CD4-positive, CD25-positive, alpha-beta regulatory T cell (primary cell): ENCODE results near the gene MAP3K8. TPM values are rescaled to one million over a fixed set of nuclear protein-coding genes. Genes with fewer than 3 reads are reported as not detected.
"Not testable (repeated sequence)": the region's sequence is repeated elsewhere in the genome, so short reads cannot be mapped to it uniquely, and the experiment has no call there.

Experiments
- ATAC-seq, 2 donors: fragments of 150-1000 bp; cut with Tn5 transposase; one replicate each; pipeline ENCODE4 v1.10.0; 2021; ENCODE audit warnings: low read depth in 2 of 2, moderate number of reproducible peaks in 2 of 2, moderate library complexity in 1 of 2
- DNase-seq, 3 donors: peaks; one replicate each; pipeline versions ENCODE4 v3.0.0 to v3.0.0-alpha.2; 2012 to 2022; ENCODE audit warnings: mixed read lengths in 1 of 3
- H3K27ac ChIP-seq: one replicate; pipeline ENCODE4 v1.7.0; 2013; ENCODE audit warnings: mild to moderate bottlenecking, low read length; ENCODE audit not compliant: insufficient read depth, poor library complexity, severe bottlenecking
- H3K27me3 ChIP-seq: one replicate; pipeline ENCODE4 v1.7.0; 2013; ENCODE audit warnings: low read length; ENCODE audit not compliant: control insufficient read depth, insufficient read depth
- H3K36me3 ChIP-seq: one replicate; pipeline ENCODE4 v1.7.0; 2013; ENCODE audit warnings: mild to moderate bottlenecking, low read length, moderate library complexity; ENCODE audit not compliant: control insufficient read depth, insufficient read depth
- H3K4me1 ChIP-seq: 2 replicates; pipeline ENCODE4 v1.7.0; 2013; ENCODE audit warnings: mild to moderate bottlenecking, low read length; ENCODE audit not compliant: insufficient read depth, control insufficient read depth, poor library complexity, severe bottlenecking
- H3K4me3 ChIP-seq: one replicate; pipeline ENCODE4 v1.7.0; 2013; ENCODE audit warnings: low read depth, mild to moderate bottlenecking, low read length, moderate library complexity
- H3K9me3 ChIP-seq, 2 experiments: 1 replicate in 1 of 2; 2 replicates in 1 of 2; pipeline ENCODE4 v1.7.0; 2013; ENCODE audit warnings: low read length in 2 of 2, mild to moderate bottlenecking in 1 of 2, moderate library complexity in 1 of 2; ENCODE audit not compliant: control insufficient read depth in 2 of 2
- H3K27ac Mint-ChIP-seq, 3 donors: one replicate each; pipeline ENCODE4 v1.8.0; 2020 to 2022; ENCODE audit warnings: mild to moderate bottlenecking in 3 of 3, mixed read lengths in 3 of 3, moderate library complexity in 2 of 3
- H3K27me3 Mint-ChIP-seq: one replicate; pipeline ENCODE4 v1.8.0; 2022; ENCODE audit warnings: mild to moderate bottlenecking, mixed read lengths
- H3K36me3 Mint-ChIP-seq: one replicate; pipeline ENCODE4 v1.8.0; 2020; ENCODE audit warnings: mixed read lengths
- H3K4me1 Mint-ChIP-seq, 4 donors: one replicate each; pipeline ENCODE4 v1.8.0; 2020 to 2022; ENCODE audit warnings: mixed read lengths in 4 of 4, mild to moderate bottlenecking in 1 of 4
- H3K4me3 Mint-ChIP-seq, 4 donors: one replicate each; pipeline ENCODE4 v1.8.0; 2020 to 2022; ENCODE audit warnings: mild to moderate bottlenecking in 4 of 4, mixed read lengths in 4 of 4, moderate library complexity in 3 of 4
- H3K9me3 Mint-ChIP-seq, 7 donors: one replicate each; pipeline ENCODE4 v1.8.0; 2020 to 2022; ENCODE audit warnings: mixed read lengths in 7 of 7, mild to moderate bottlenecking in 3 of 7, moderate library complexity in 2 of 7
- polyA plus RNA-seq, 4 donors: library from polyadenylated mRNA; unstranded; fragments of 300-500 nt; fragmentation: Illumina TruSeq; gene quantifications; one replicate each; pipeline ENCODE4 v1.2.3, GENCODE V29; 2021
- total RNA-seq: library from RNA; stranded (reverse); gene quantifications from one replicate; pipeline ENCODE4 v1.2.3, GENCODE V29; 2022

Gene MAP3K8
- total and polyA plus RNA-seq, 5 donors from 2014 or later, result 0.69 to 31.0 (median 1.1) TPM

DNA sequence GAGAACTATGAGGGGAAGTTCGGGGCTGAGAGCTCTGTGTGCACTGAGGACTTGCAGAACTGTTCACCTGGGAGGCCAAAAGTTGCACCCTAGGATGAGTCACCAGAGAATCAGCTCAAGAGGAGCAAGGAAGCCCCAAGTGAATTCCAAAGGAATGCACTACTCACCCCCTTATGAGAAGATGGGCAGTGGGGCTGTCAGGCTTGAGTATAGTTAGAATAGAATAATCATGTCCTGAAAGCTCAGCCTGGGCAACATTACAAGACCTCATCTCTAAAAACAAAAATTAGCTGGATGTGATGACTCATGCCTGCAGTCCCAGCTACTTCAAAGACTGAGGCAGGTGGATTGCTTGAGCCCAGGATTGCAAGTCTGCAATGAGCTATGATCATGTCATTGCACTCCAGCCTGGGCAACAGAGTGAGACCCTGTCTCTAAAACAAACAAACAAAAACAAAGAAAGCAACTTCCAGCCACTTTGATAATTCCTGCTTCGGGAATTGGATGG lies 30.0 kb downstream of the MAP3K8 start:
- Mint-ChIP-seq H3K27ac (peak overlapping the region in 1 of 3 donors; percentile 38), H3K36me3 (peaks cover 10% of the 10 kb centered on the region), H3K27me3 (peaks cover 4% of the 10 kb centered on the region), H3K9me3 (no peaks in the 10 kb centered on the region), H3K4me3 (no peak overlapping the region), H3K4me1 (peaks cover 0 to 7% (median 5%) of the 10 kb centered on the region in 4 donors)
- H3K4me3 ChIP-seq, result no peak overlapping the region
- H3K4me1 ChIP-seq, result no peaks in the 10 kb centered on the region
- peaks cover 11% of the 10 kb centered on the region for H3K36me3 ChIP-seq
- no peaks in the 10 kb centered on the region for H3K9me3 ChIP-seq
- DNase-seq (no peak), ATAC-seq (no peak)
- no peaks in the 10 kb centered on the region for H3K27me3 ChIP-seq
- no peak overlapping the region for H3K27ac ChIP-seq

DNA sequence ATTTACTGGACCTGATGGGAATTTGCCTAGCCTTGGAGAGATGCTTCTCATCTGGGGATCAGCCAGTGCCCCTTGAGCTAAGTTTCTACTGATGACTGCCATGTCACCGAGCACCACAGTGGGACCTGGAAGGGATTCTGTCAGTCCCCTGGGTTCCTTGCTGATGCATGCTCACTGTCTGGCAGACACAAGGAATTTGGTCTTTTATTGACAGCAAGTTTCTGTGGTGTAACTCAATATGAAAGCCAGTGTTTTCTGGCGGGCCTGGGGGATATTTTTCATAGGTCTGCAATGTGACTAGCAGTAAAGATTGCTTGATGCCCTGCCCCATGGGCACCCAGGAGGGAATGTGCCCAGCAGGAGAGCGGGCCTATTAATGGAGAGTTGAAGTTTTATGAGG lies 30.7 kb downstream of the MAP3K8 start:
- Mint-ChIP-seq H3K27me3 (peaks cover 4% of the 10 kb centered on the region), H3K4me3 (no peak overlapping the region), H3K4me1 (peaks cover 0 to 7% (median 5%) of the 10 kb centered on the region in 4 donors), H3K27ac (no peak overlapping the region), H3K9me3 (no peaks in the 10 kb centered on the region), H3K36me3 (peaks cover 10% of the 10 kb centered on the region)
- H3K27ac ChIP-seq, result no peak overlapping the region
- DNase-seq, result no peak
- peaks cover 7% of the 10 kb centered on the region for H3K36me3 ChIP-seq
- ATAC-seq, result no peak
- no peaks in the 10 kb centered on the region for H3K4me1 ChIP-seq
- H3K9me3 ChIP-seq, result no peaks in the 10 kb centered on the region
- no peak overlapping the region for H3K4me3 ChIP-seq
- H3K27me3 ChIP-seq, result no peaks in the 10 kb centered on the region

DNA sequence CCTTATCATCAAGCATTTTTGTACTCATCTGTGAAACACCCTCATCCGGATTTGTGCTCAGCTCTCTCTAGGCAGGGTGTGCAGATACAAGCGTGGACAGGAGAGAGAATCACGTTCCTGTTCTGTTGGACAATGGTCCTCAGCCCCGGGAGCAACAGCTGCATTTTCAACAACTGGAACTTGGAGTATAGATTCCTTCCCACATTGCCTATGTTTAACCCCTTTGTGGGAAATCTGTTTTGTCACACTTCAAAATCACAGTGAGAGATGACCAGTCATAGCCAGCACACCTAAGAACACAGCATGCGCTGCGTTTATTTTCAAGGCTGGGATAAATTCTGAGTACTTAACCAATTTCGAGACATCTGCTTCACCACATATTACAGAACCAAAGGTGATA lies 32.5 kb downstream of the MAP3K8 start:
- Mint-ChIP-seq H3K9me3 (no peaks in the 10 kb centered on the region), H3K4me3 (no peak overlapping the region), H3K27me3 (peaks cover 4% of the 10 kb centered on the region), H3K27ac (no peak overlapping the region), H3K36me3 (no peaks in the 10 kb centered on the region), H3K4me1 (peaks cover 0 to 7% (median 5%) of the 10 kb centered on the region in 4 donors)
- no peaks in the 10 kb centered on the region for H3K4me1 ChIP-seq
- DNase-seq (no peak), ATAC-seq (no peak)
- H3K36me3 ChIP-seq, result peaks cover 3% of the 10 kb centered on the region
- H3K27ac ChIP-seq, result no peak overlapping the region
- H3K4me3 ChIP-seq, result no peak overlapping the region
- H3K9me3 ChIP-seq, result no peaks in the 10 kb centered on the region
- no peaks in the 10 kb centered on the region for H3K27me3 ChIP-seq

DNA sequence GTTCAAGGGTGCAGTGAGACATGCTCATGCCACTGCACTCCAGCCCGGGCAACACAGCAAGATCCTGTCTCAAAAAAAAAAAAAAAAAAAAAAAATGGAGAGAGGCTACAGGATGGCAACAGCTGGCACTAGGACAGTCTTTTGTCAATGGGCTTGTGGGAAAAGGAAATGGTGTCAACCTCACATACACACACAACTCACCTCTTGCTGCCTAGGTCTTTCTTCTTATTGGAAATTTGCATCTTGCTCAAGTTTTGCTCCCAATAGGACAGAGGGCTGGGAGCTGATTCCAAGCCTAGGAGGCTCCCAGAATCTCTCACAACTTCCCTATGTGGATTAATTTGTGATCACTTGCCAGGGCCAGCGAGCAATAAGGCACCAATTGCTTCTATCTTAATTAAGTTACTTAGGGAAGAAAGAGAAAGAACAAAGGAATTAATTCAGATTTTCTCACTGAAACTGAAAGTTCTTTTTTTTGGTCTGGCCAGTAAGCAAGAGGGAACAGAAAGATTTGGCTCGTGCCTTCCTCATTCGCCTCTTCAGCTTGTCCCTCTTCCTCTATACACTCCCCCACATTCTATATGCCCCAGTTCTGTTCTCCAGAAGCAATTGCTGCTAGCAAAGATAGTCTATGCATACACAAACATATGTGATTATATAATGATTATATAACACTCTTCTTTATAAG lies 33.8 kb downstream of the MAP3K8 start:
- Mint-ChIP-seq H3K27ac (peak overlapping the region in 1 of 3 donors; percentile 52), H3K36me3 (no peaks in the 10 kb centered on the region), H3K4me1 (peaks cover 0 to 7% (median 5%) of the 10 kb centered on the region in 4 donors), H3K4me3 (no peak overlapping the region), H3K27me3 (peaks cover 4% of the 10 kb centered on the region), H3K9me3 (no peaks in the 10 kb centered on the region)
- H3K9me3 ChIP-seq, result no peaks in the 10 kb centered on the region
- no peaks in the 10 kb centered on the region for H3K4me1 ChIP-seq
- H3K27me3 ChIP-seq, result no peaks in the 10 kb centered on the region
- H3K4me3 ChIP-seq, result no peak overlapping the region
- H3K36me3 ChIP-seq, result no peaks in the 10 kb centered on the region
- DNase-seq (peak in 1 of 3 donors; percentile 18), ATAC-seq (no peak)
- no peak overlapping the region for H3K27ac ChIP-seq

DNA sequence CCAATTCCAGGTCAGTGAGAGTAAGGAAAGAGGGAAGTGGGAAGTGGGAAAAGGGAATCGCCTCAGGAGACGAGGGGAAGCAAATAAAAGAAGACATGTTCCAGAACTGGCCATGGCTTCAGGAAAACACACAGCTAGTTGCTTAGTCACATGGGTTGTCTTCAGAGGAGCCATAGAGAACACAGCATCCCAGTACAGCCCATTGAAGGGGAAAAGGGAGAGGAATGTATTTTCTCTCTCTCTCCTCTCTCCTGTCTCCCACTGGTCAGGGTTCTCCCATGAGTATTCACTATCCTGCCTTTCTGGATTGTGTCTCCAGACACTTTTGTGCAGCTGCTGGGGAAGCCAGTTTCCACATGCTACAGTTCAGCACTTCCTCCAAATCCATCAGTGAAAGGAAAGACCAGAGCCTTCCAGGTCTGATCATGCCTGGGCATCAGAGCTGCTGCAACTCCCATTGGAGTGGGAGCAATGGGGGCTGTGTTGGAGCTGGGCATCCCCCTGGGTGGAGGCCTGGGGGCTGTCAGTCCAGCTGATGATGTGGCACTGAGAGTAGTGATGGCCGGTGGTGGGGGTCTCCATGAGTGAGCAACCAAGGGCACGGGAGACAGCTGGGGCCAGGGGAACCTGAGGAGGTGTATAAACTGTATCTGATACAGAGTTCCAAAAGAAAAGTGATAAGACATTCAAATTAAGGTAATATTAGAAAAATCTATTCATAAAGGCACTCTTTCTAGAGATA lies 38.6 kb downstream of the MAP3K8 start:
- Histone ChIP-seq H3K27me3 (no peaks in the 10 kb centered on the region), H3K27ac (no peak overlapping the region), H3K36me3 (no peaks in the 10 kb centered on the region), H3K4me1 (no peaks in the 10 kb centered on the region), H3K9me3 (no peaks in the 10 kb centered on the region), H3K4me3 (no peak overlapping the region)
- no peak for DNase-seq
- Mint-ChIP-seq H3K9me3 (peaks cover 0 to 1% (median 0%) of the 10 kb centered on the region in 7 donors), H3K4me3 (no peak overlapping the region), H3K27me3 (no peaks in the 10 kb centered on the region), H3K4me1 (peaks cover 0 to 12% (median 8%) of the 10 kb centered on the region in 4 donors), H3K36me3 (no peaks in the 10 kb centered on the region), H3K27ac (no peak overlapping the region)
- ATAC-seq, result no peak

DNA sequence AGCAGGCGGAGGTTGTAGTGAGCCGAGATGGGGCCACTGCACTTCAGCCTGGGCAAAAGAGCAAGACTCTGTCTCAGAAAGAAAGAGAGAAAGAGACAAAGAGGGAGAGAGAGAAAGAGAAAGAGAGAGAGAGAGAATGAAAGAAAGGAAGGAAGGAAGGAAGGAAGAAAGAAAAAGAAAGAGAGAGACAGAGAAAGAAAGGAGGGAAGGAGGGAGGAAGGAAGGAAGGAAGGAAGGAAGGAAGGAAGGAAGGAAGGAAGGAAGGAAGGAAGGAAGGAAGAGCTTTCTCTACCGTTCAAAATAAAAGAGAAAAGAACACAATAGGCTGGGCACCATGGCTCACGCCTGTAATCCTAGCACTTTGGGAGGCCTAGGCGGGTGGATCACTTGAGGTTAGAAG lies 41.5 kb downstream of the MAP3K8 start:
- H3K27me3 ChIP-seq, H3K4me1 Mint-ChIP-seq, H3K4me3 Mint-ChIP-seq, H3K36me3 ChIP-seq, DNase-seq, H3K9me3 ChIP-seq, H3K27me3 Mint-ChIP-seq, H3K4me3 ChIP-seq, H3K27ac ChIP-seq, H3K4me1 ChIP-seq, H3K36me3 Mint-ChIP-seq, ATAC-seq, H3K9me3 Mint-ChIP-seq: not testable (repeated sequence)
- peak overlapping the region in 2 of 3 donors; percentile 34 to 89 for H3K27ac Mint-ChIP-seq

DNA sequence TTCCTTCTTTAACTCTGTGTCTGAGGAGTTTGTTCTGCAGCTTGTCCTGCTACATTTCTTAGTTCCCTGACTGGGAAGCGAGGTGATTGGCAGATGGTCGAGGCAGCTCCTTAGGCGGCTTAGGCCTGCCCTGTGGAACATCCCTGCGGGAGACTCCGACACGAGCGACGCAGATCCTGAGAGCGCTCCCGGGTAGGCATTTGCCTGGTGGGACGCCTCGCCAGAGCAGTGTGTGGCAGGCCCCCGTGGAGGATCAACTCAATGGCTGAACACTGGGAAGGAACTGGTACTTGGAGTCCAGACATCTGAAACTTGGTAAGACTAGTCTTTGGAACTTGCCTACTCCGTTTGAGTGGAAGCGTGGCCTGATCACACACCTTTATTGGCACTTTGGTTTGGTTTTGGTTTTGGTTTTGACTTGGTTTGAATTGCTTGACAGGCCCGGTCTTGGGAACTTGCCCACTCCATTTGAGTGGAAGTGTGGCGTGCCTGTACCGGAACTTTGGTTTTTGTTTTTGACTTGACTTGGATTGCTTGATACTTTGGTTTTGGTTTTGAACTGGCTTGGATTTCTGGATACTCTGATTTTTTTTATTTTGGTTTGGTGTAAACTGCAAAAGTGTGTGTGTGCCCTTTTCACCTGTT lies 42.6 kb downstream of the MAP3K8 start:
- ATAC-seq, result no peak
- DNase-seq, result no peak
- H3K4me1 ChIP-seq, result no peaks in the 10 kb centered on the region
- Mint-ChIP-seq H3K27ac (no peak overlapping the region), H3K4me1 (peaks cover 0 to 6% (median 3%) of the 10 kb centered on the region in 4 donors), H3K27me3 (no peaks in the 10 kb centered on the region), H3K9me3 (peaks cover 0 to 4% (median 0%) of the 10 kb centered on the region in 7 donors), H3K36me3 (no peaks in the 10 kb centered on the region), H3K4me3 (no peak overlapping the region)
- no peaks in the 10 kb centered on the region for H3K36me3 ChIP-seq
- H3K9me3 ChIP-seq, result no peaks in the 10 kb centered on the region
- no peak overlapping the region for H3K27ac ChIP-seq
- H3K4me3 ChIP-seq, result no peak overlapping the region
- H3K27me3 ChIP-seq, result no peaks in the 10 kb centered on the region
